Upper lobe of right lung (tissue), 1 donor: ENCODE results near the gene HOXB9. TPM values are rescaled to one million over a fixed set of nuclear protein-coding genes. Genes with fewer than 3 reads are reported as not detected.

Source experiments
- ATAC-seq: fragments of 200-7000 bp; cut with Tn5 transposase; one replicate; pipeline ENCODE4 v1.9.1; 2020; ENCODE audit warnings: mild to moderate bottlenecking, moderate library complexity
- DNase-seq: peaks from one replicate; pipeline ENCODE4 v3.0.0-alpha.2; 2020
- H3K27ac ChIP-seq: fragments of 200-600 bp; one replicate; pipeline ENCODE4 v1.8.0; 2022
- H3K27me3 ChIP-seq: fragments of 200-600 bp; one replicate; pipeline ENCODE4 v1.8.0; 2022; ENCODE audit warnings: mild to moderate bottlenecking
- H3K36me3 ChIP-seq: fragments of 200-600 bp; one replicate; pipeline ENCODE4 v1.8.0; 2022
- H3K4me1 ChIP-seq: fragments of 200-600 bp; one replicate; pipeline ENCODE4 v1.8.0; 2022
- H3K4me3 ChIP-seq: fragments of 200-600 bp; one replicate; pipeline ENCODE4 v1.8.0; 2022; ENCODE audit warnings: mild to moderate bottlenecking
- H3K9me3 ChIP-seq: fragments of 200-600 bp; one replicate; pipeline ENCODE4 v1.8.0; 2022
- CTCF ChIP-seq: fragments of 200-600 bp; IDR thresholded peaks from one replicate; pipeline ENCODE4 v1.8.0; 2022; ENCODE audit warnings: antibody characterized with exemption
- intact Hi-C: fragments of 100-400 bp; cut with DNase I; formaldehyde crosslinking; loops from one replicate; pipeline ENCODE4 v1.11.0; 2022
- total RNA-seq: library from RNA; stranded (reverse); fragmentation: NEBNext Ultra II Directional; extraction: Animal tissue kit (Norgen Biotek cat#: 25700); gene quantifications from one replicate; pipeline ENCODE4 v1.2.1, GENCODE V29; 2021
- donor health status: DM: no; HTN: yes; CAD: no; lungs with severe emphysema.

The HOXB9 gene
- total RNA-seq, 1 donor from 2014 or later, result not detected

- no peak overlapping the region for H3K4me3 ChIP-seq
- DNase-seq (no peak), ATAC-seq (no peak)
- TF ChIP-seq CTCF, result no peak
- no peaks in the 10 kb centered on the region for H3K9me3 ChIP-seq
- no peak overlapping the region for H3K27ac ChIP-seq
- H3K27me3 ChIP-seq, result peaks cover 100% of the 10 kb centered on the region
- H3K36me3 ChIP-seq, result no peaks in the 10 kb centered on the region
- intact Hi-C loops, result loop anchor here (10.0 kb wide), 2 partner anchors 275 to 305 kb away; no protein-coding TSS in a partner anchor
- H3K4me1 ChIP-seq, result peaks cover 3% of the 10 kb centered on the region
Observed at GRCh38 chr17:48619826-48620449, 6.2 kb downstream of the HOXB9 start.

DNA sequence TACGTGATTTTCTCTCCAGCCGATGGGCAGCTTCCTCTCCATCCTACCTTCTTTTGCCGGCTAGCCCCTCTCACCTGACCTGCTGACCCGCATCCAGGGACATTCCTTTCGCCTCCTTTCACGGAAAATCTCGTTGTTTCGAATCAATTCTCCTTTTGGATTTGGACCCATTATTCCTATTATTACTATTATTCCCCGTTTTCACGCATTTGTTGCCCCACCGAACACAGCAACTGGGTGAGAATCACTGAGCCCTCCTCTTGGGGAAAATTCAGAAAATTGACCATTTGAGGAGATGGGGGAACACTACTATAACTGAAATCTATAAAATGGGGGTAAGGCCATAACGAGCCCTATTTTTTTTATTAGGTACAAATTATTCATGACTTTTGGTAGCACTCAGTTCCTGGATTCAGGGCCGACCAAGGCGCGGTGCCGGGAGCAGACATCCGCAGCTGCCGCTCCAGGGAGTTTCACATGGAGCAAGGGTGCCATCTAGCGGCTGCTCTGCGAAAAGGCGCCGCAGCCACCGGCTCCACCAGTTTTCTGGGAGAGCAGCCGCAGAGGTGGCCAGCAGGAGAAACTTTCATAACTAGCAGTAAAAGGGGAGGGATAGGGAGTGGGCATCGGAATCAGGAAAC is 7.8 kb downstream of the HOXB9 start:
- H3K27me3 ChIP-seq, result peaks cover 100% of the 10 kb centered on the region
- peak; percentile 92 for DNase-seq
- H3K4me1 ChIP-seq, result peaks cover 3% of the 10 kb centered on the region
- peak; percentile 98 for TF ChIP-seq CTCF
- H3K27ac ChIP-seq, result no peak overlapping the region
- H3K9me3 ChIP-seq, result no peaks in the 10 kb centered on the region
- intact Hi-C loops, result loop anchor here (10.0 kb wide), 1 partner anchor 274 kb away; no protein-coding TSS in a partner anchor
- H3K4me3 ChIP-seq, result no peak overlapping the region
- peak; percentile 95 for ATAC-seq
- no peaks in the 10 kb centered on the region for H3K36me3 ChIP-seq

GRCh38 chr17:48617471-48618255 is 8.5 kb downstream of the HOXB9 start:
- no peak overlapping the region for H3K4me3 ChIP-seq
- peaks cover 96% of the 10 kb centered on the region for H3K27me3 ChIP-seq
- H3K9me3 ChIP-seq, result no peaks in the 10 kb centered on the region
- H3K4me1 ChIP-seq, result peaks cover 5% of the 10 kb centered on the region
- DNase-seq (no peak), ATAC-seq (no peak)
- H3K27ac ChIP-seq, result no peak overlapping the region
- intact Hi-C loops, result loop anchor here (10.0 kb wide), 1 partner anchor 273 kb away; no protein-coding TSS in a partner anchor
- no peaks in the 10 kb centered on the region for H3K36me3 ChIP-seq
- no peak for TF ChIP-seq CTCF

- Histone ChIP-seq H3K27me3 (peaks cover 96% of the 10 kb centered on the region), H3K4me1 (peaks cover 13% of the 10 kb centered on the region), H3K36me3 (no peaks in the 10 kb centered on the region), H3K27ac (no peak overlapping the region), H3K9me3 (no peaks in the 10 kb centered on the region), H3K4me3 (no peak overlapping the region)
- no peak for TF ChIP-seq CTCF
- ATAC-seq, result no peak
- intact Hi-C loops, result loop anchor here (10.0 kb wide), 1 partner anchor 272 kb away; no protein-coding TSS in a partner anchor
- DNase-seq, result no peak
Observed at GRCh38 chr17:48616717-48617470, 9.3 kb downstream of the HOXB9 start.
